Airway epithelial cell (primary cell): ENCODE results near the gene PPP1CA. TPM values are rescaled to one million over a fixed set of nuclear protein-coding genes. Genes with fewer than 3 reads are reported as not detected.

Experiments
- total RNA-seq: library from RNA; depleted of rRNA; stranded (reverse); fragments of >200 nt; gene quantifications from 2 replicates; pipeline ENCODE4 v1.2.3, GENCODE V29; 2015

Gene PPP1CA
- 245 and 263 TPM in 2 replicates for total RNA-seq

GRCh38 chr11:67401495-67402191, at the start of gene PPP1CA:
Gene PPP1CA, minus strand, starts transcription at chr11:67401858. Its CDS starts 76 bp downstream, at chr11:67401782.

DNA sequence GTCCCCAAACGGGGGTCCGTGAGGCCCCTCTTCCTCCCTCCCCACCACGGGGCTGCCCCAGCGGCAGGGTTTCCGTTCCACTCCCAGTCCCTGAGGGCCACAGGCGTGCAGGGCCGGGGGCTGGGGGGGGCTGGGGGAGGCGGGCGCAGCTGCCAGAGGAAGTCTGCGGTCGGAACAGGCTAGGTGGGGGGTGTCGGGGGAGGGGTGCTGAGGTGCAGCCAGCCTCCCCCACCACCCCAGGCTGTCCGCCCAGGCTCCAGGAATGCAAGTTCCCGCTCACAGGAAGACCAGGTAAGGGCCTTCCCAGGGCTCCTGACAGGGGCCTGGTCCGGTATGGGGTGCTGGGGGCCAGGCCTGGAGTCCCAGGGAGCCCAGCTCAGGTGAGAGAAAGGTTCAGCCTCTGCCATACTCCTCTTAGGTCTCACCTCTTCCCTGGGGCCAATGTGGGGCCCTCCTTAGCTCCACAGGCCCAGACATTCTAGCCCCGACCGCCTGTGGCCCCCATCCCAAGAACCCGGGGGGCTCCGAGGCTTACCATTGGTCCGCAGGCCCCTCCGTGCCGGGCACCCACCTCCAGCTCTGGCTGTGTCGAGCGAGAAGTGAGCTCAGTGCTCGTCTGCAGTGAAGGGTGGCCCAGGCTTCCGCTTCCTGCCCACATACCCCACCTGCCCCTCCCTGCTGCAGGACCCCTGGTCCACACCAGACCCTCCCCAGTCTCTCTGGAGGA, 35.6 kb upstream of the PPP1CA start, which contains the start of gene PTPRCAP:
PTPRCAP (minus strand) TSS at position 601 of the 727 bp plus-strand sequence; CDS start at position 538, 63 bp downstream.

GRCh38 chr11:67428052-67429001, 26.7 kb upstream of the PPP1CA start, which contains the start of gene RPS6KB2:
Gene RPS6KB2, plus strand, starts transcription at chr11:67428494. Its CDS starts 52 bp downstream, at chr11:67428546.

GRCh38 chr11:67415501-67416304, 14.0 kb upstream of the PPP1CA start, which contains the start of gene CARNS1:
Gene CARNS1, plus strand, starts transcription at chr11:67415678. Its CDS starts 522 bp downstream, at chr11:67416200.

GRCh38 chr11:67391304-67392182, 10.1 kb downstream of the PPP1CA start, which contains the start of gene RAD9A:
Gene RAD9A, plus strand, starts transcription at chr11:67391986. Its CDS starts 59 bp downstream, at chr11:67392045.

DNA sequence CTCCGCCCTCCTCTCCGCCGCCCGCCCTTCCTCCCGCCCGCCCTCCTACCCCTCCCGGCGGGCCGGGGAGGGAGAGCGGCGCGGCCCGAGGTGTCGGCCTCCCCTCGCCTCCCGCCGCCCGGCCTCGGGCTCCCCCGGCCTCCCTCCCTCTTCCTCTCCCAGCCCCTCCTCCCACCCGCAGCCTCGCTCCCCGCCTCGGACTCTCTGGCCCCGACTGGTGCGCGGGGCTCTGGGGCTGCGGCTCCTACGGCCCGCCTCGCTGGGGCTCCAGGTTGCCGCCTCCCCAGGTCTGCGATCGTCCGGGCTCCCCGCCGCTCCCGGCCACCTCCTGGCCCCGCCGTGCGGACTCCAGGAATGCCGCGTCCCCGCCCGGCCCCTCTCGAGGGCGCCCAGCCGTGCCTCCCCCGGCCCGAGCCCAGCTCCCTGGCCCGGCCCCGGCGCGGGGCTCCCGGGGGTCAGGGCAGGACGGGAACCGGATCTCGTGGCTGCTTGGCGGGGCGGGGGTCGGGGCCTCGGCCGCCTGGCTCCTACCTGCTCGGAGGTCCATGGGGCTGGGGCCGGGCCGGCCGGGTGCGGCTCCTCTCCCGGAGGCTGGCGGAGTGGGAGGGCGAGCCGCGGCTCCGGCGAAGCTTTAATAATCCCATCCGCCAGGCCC, 28.5 kb downstream of the PPP1CA start, which contains the start of gene CLCF1:
CLCF1 (minus strand) TSS at position 606 of the 655 bp plus-strand sequence; CDS start at position 547, 59 bp downstream.

GRCh38 chr11:67353317-67354074, 48.2 kb downstream of the PPP1CA start, which contains the start of gene POLD4:
Gene POLD4, minus strand, starts transcription at chr11:67353546. Its CDS starts 147 bp downstream, at chr11:67353399.

Other genes starting within 250 kb of the PPP1CA start
- 64.9 and 65.5 TPM in 2 replicates for gene GRK2, start 135.4 kb downstream of the PPP1CA start, total RNA-seq
- 42.7 and 47.8 TPM in 2 replicates for gene ANKRD13D, start 112.6 kb downstream of the PPP1CA start, total RNA-seq
- 79.6 and 98.2 TPM in 2 replicates for gene SSH3, start 98.3 kb downstream of the PPP1CA start, total RNA-seq
- gene POLD4, start 48.3 kb downstream of the PPP1CA start, total RNA-seq = 124 and 172 TPM in 2 replicates
- 6.1 and 8.5 TPM in 2 replicates for gene CLCF1, start 28.3 kb downstream of the PPP1CA start, total RNA-seq
- 15.8 and 16.1 TPM in 2 replicates for gene RAD9A, start 9.9 kb downstream of the PPP1CA start, total RNA-seq
- gene TBC1D10C, start 2.2 kb upstream of the PPP1CA start, total RNA-seq = not detected in 2 replicates
- gene CARNS1, start 13.8 kb upstream of the PPP1CA start, total RNA-seq = 0.07 TPM in 1 of 2 replicates, not detected in the other
- gene RPS6KB2, start 26.6 kb upstream of the PPP1CA start, total RNA-seq = 79.5 and 85.2 TPM in 2 replicates
- 0.33 TPM in 1 of 2 replicates, not detected in the other for gene PTPRCAP, start 35.8 kb upstream of the PPP1CA start, total RNA-seq
- gene CORO1B, start 41.6 kb upstream of the PPP1CA start, total RNA-seq = 70.7 and 81.5 TPM in 2 replicates
- not detected in 2 replicates for gene GPR152, start 50.9 kb upstream of the PPP1CA start, total RNA-seq
- not detected in 2 replicates for gene CABP4, start 53.5 kb upstream of the PPP1CA start, total RNA-seq
- 86.5 and 87.6 TPM in 2 replicates for gene TMEM134, start 67.4 kb upstream of the PPP1CA start, total RNA-seq
- gene AIP, start 81.2 kb upstream of the PPP1CA start, total RNA-seq = 56.6 and 63.5 TPM in 2 replicates
- gene PITPNM1, start 103.5 kb upstream of the PPP1CA start, total RNA-seq = 43.8 and 49.0 TPM in 2 replicates
- gene CDK2AP2, start 106.3 kb upstream of the PPP1CA start, total RNA-seq = 45.8 and 61.4 TPM in 2 replicates
- not detected in 2 replicates for gene CABP2, start 121.6 kb upstream of the PPP1CA start, total RNA-seq
- gene GSTP1, start 182.0 kb upstream of the PPP1CA start, total RNA-seq = 3,208 and 4,619 TPM in 2 replicates
- gene NDUFV1, start 205.1 kb upstream of the PPP1CA start, total RNA-seq = 254 and 281 TPM in 2 replicates
- gene NUDT8, start 228.1 kb upstream of the PPP1CA start, total RNA-seq = 18.3 and 21.0 TPM in 2 replicates
- not detected in 2 replicates for gene TBX10, start 237.9 kb upstream of the PPP1CA start, total RNA-seq
- not detected in 2 replicates for gene ACY3, start 248.9 kb upstream of the PPP1CA start, total RNA-seq